ENCODE results near the gene ZNF580.

Gene ZNF580

DNA sequence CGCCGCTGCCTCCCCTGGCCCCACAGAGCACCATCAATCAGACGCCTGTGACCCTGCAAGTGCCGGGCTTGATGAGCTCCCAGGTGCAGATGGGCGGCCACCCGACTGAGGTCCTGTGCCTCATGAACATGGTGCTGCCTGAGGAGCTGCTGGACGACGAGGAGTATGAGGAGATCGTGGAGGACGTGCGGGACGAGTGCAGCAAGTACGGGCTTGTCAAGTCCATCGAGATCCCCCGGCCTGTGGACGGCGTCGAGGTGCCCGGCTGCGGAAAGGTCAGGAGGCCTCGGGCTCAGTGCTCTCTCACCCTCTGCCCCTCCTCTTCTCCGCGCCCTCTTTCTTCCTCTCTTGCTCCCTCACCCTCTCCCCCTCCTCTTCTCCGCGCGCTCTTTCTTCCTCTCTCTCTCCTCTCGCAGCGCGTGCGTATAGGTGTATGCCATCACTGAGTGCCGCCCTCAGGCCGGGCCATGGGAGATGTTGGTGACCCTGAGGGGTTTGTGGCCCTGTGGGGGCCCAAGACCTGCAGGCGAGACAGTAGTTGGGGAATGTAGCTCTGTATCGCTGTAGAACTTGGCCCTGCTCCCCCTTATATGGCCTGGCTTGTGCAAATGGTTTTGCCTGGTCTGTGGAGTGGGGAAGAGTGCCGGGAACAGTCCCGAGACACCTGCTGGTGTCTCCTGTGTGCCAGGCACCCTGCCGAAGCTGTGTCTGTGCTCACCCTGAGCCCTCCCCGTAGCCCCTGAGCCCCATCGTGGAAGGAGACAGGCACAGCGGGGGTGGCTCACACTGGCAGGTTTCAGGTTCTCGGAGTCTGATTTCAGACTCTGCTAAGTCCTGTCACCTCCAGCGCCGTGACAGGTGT is 28.8 kb downstream of the ZNF580 start:
- Histone ChIP-seq H3K4me1 (ENCODE audit: control insufficient read depth in 1 of 2, insufficient read depth in 2 of 2, low read length in 2 of 2) (peaks cover 0 to 5% of the 10 kb centered on the region in 2 donors), H3K4me3 (ENCODE audit: low read depth in 1 of 2, low read length in 2 of 2) (no peak overlapping the region), H3K27ac (ENCODE audit: low read length) (no peak overlapping the region), H3K36me3 (ENCODE audit: control insufficient read depth in 1 of 2, insufficient read depth in 2 of 2, low read length in 2 of 2) (peaks cover 42 to 60% of the 10 kb centered on the region in 2 donors), H3K9me3 (ENCODE audit: control insufficient read depth in 1 of 2, low read length in 2 of 2) (no peaks in the 10 kb centered on the region), H3K27me3 (ENCODE audit: low read depth, low read length) (no peaks in the 10 kb centered on the region)

DNA sequence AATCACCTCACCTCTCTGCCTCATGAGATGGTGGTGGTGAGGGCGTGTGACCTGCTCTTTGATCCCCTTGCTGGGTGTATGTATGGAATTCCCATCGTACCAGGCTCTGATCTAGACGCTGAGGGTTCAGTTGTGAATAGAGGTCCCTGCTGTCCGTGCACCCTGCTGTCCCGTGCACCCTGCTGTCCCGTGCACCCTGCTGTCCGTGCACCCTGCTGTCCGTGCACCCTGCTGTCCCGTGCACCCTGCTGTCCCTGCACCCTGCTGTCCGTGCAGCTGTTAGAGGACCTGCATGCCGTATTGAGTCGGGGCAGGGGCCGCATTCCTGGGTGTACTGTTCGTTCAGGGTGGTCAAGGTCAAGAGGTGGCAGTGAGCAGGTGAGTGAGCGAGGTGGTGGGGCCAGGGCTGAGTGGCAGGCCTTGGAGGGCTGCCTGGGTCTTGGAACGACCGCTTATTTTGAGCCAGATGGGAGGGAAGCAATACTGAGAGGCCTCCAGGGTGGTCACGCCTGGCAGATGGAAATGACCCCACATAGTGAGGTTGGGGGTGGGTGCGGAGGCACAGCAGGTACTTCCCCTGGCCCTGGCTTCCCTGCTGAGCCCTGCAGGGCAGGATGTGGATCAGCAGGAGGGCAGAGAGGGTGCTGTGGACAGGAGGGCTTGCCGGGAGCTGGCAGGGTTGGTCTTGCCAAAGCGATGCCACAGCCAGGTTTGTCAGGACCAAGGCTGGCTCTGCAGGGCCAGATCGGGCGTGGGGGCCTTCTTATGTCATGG is 29.7 kb downstream of the ZNF580 start:
- no peak overlapping the region for H3K27ac ChIP-seq (ENCODE audit: low read length)
- no peaks in the 10 kb centered on the region for H3K9me3 ChIP-seq (ENCODE audit: control insufficient read depth in 1 of 2, low read length in 2 of 2)
- no peak overlapping the region for H3K4me3 ChIP-seq (ENCODE audit: low read depth in 1 of 2, low read length in 2 of 2)
- H3K36me3 ChIP-seq (ENCODE audit: control insufficient read depth in 1 of 2, insufficient read depth in 2 of 2, low read length in 2 of 2) = peaks cover 42 to 55% of the 10 kb centered on the region in 2 donors
- H3K27me3 ChIP-seq (ENCODE audit: low read depth, low read length) = no peaks in the 10 kb centered on the region
- peaks cover 0 to 5% of the 10 kb centered on the region in 2 donors for H3K4me1 ChIP-seq (ENCODE audit: control insufficient read depth in 1 of 2, insufficient read depth in 2 of 2, low read length in 2 of 2)

GRCh38 chr19:55671054-55671378 is 30.2 kb downstream of the ZNF580 start:
- H3K4me3 ChIP-seq (ENCODE audit: low read depth in 1 of 2, low read length in 2 of 2) = no peak overlapping the region
- H3K36me3 ChIP-seq (ENCODE audit: control insufficient read depth in 1 of 2, insufficient read depth in 2 of 2, low read length in 2 of 2) = peaks cover 38 to 50% of the 10 kb centered on the region in 2 donors
- H3K4me1 ChIP-seq (ENCODE audit: control insufficient read depth in 1 of 2, insufficient read depth in 2 of 2, low read length in 2 of 2) = peaks cover 3 to 10% of the 10 kb centered on the region in 2 donors
- H3K27me3 ChIP-seq (ENCODE audit: low read depth, low read length) = no peaks in the 10 kb centered on the region
- no peaks in the 10 kb centered on the region for H3K9me3 ChIP-seq (ENCODE audit: control insufficient read depth in 1 of 2, low read length in 2 of 2)
- H3K27ac ChIP-seq (ENCODE audit: low read length) = no peak overlapping the region

- H3K9me3 ChIP-seq (ENCODE audit: control insufficient read depth in 1 of 2, low read length in 2 of 2) = no peaks in the 10 kb centered on the region
- no peaks in the 10 kb centered on the region for H3K27me3 ChIP-seq (ENCODE audit: low read depth, low read length)
- H3K36me3 ChIP-seq (ENCODE audit: control insufficient read depth in 1 of 2, insufficient read depth in 2 of 2, low read length in 2 of 2) = peaks cover 25 to 36% of the 10 kb centered on the region in 2 donors
- no peak overlapping the region for H3K27ac ChIP-seq (ENCODE audit: low read length)
- H3K4me1 ChIP-seq (ENCODE audit: control insufficient read depth in 1 of 2, insufficient read depth in 2 of 2, low read length in 2 of 2) = peaks cover 17 to 24% of the 10 kb centered on the region in 2 donors
- no peak overlapping the region for H3K4me3 ChIP-seq (ENCODE audit: low read depth in 1 of 2, low read length in 2 of 2)
These were observed 31.6 kb downstream of the ZNF580 start for GRCh38 chr19:55672418-55672817.

GRCh38 chr19:55673465-55673864 is 32.7 kb downstream of the ZNF580 start:
- H3K4me3 ChIP-seq (ENCODE audit: low read depth in 1 of 2, low read length in 2 of 2) = no peak overlapping the region
- no peaks in the 10 kb centered on the region for H3K9me3 ChIP-seq (ENCODE audit: control insufficient read depth in 1 of 2, low read length in 2 of 2)
- no peaks in the 10 kb centered on the region for H3K27me3 ChIP-seq (ENCODE audit: low read depth, low read length)
- peaks cover 22 to 33% of the 10 kb centered on the region in 2 donors for H3K4me1 ChIP-seq (ENCODE audit: control insufficient read depth in 1 of 2, insufficient read depth in 2 of 2, low read length in 2 of 2)
- H3K36me3 ChIP-seq (ENCODE audit: control insufficient read depth in 1 of 2, insufficient read depth in 2 of 2, low read length in 2 of 2) = peaks cover 28 to 34% of the 10 kb centered on the region in 2 donors
- H3K27ac ChIP-seq (ENCODE audit: low read length) = no peak overlapping the region

DNA sequence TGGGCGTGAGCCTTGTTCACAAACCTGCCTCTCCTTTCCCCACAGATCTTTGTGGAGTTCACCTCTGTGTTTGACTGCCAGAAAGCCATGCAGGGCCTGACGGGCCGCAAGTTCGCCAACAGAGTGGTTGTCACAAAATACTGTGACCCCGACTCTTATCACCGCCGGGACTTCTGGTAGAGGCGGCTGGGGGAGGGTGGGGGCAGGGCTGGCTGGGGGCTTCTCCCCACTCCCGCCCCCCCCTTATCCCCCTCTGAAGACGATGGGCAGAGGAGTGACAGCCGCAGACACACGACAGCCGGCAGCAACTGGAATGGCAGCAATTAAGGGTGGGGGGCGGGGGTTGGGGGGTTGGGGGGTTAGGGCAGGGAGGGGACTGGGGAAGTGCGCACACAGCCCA is 33.1 kb downstream of the ZNF580 start:
- Histone ChIP-seq H3K4me1 (ENCODE audit: control insufficient read depth in 1 of 2, insufficient read depth in 2 of 2, low read length in 2 of 2) (peaks cover 22 to 33% of the 10 kb centered on the region in 2 donors), H3K9me3 (ENCODE audit: control insufficient read depth in 1 of 2, low read length in 2 of 2) (no peaks in the 10 kb centered on the region), H3K27ac (ENCODE audit: low read length) (no peak overlapping the region), H3K27me3 (ENCODE audit: low read depth, low read length) (no peaks in the 10 kb centered on the region), H3K4me3 (ENCODE audit: low read depth in 1 of 2, low read length in 2 of 2) (no peak overlapping the region), H3K36me3 (ENCODE audit: control insufficient read depth in 1 of 2, insufficient read depth in 2 of 2, low read length in 2 of 2) (peaks cover 28 to 34% of the 10 kb centered on the region in 2 donors)

DNA sequence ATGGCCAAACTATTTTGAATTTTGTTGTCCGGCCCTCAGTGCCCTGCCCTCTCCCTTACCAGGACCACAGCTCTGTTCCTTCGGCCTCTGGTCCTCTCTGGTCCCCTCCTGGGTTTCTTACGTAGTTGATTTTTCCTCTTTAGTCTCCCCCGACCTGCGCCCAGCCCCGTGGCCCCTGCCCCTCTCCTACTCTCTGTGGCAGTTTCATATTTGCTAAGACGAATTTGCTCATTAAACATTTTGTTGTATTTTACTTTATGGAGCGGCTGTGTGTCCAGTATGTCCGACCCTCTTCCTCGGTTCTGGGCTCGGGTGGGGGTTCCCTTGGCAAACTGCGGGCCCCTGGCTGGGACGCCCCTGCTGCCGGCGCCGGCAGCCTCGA is 33.6 kb downstream of the ZNF580 start:
- Histone ChIP-seq H3K4me1 (ENCODE audit: control insufficient read depth in 1 of 2, insufficient read depth in 2 of 2, low read length in 2 of 2) (peaks cover 22 to 38% of the 10 kb centered on the region in 2 donors), H3K9me3 (ENCODE audit: control insufficient read depth in 1 of 2, low read length in 2 of 2) (no peaks in the 10 kb centered on the region), H3K36me3 (ENCODE audit: control insufficient read depth in 1 of 2, insufficient read depth in 2 of 2, low read length in 2 of 2) (peaks cover 29 to 34% of the 10 kb centered on the region in 2 donors), H3K27me3 (ENCODE audit: low read depth, low read length) (no peaks in the 10 kb centered on the region), H3K4me3 (ENCODE audit: low read depth in 1 of 2, low read length in 2 of 2) (peak overlapping the region; percentile 26 to 83), H3K27ac (ENCODE audit: low read length) (no peak overlapping the region)

DNA sequence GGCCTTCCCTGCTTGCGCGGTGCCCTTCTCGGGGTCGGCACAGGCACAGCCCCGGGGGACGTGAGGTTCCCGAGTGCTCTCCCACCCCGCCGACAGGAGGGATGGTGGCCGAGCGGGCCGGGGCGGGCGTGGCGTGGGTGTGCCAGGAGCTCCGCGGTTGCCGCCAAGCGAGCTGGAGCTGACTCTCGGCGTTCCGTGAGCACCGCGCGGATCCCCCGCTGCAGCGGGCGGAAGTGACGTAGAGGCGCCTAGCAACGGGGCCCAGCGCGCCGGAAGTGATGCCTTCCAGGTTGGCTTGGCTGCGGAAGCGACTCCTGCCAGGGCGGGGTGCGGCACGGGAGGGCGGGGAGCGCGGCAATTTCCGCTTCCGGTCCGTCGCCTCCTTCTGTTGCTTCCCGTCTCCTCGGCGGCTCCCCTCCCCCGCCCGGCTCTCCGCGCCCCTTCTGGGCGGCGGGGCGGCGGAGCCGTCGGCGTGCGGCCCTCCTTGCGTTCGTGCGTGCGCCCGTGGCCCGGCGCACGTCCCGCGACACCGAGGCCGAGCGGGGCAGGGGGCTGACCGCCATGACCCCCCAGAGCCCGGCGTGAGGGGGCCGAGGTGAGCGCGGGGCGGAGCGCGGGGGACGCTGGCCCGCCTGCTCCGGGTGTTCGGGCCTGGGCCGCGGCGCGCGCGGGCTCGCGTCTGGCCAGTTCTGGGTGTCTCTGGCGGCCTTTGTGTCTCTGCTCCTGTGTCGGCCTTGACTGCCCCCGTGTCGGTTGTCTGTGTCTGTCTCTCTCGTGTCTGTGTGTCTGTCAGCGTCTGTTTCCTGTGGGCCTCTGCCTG is 34.2 kb downstream of the ZNF580 start, which contains the start of gene EPN1:
TSS of gene EPN1 (plus strand) at position 386 of the 820 bp plus-strand sequence. CDS start 3,402 bp downstream, outside the sequence.
- Histone ChIP-seq H3K4me1 (ENCODE audit: control insufficient read depth in 1 of 2, insufficient read depth in 2 of 2, low read length in 2 of 2) (peaks cover 22 to 40% of the 10 kb centered on the region in 2 donors), H3K27ac (ENCODE audit: low read length) (peak within 1 kb of the TSS; percentile 93), H3K27me3 (ENCODE audit: low read depth, low read length) (no peaks in the 10 kb centered on the region), H3K9me3 (ENCODE audit: control insufficient read depth in 1 of 2, low read length in 2 of 2) (no peaks in the 10 kb centered on the region), H3K36me3 (ENCODE audit: control insufficient read depth in 1 of 2, insufficient read depth in 2 of 2, low read length in 2 of 2) (peaks cover 28 to 33% of the 10 kb centered on the region in 2 donors), H3K4me3 (ENCODE audit: low read depth in 1 of 2, low read length in 2 of 2) (peak within 1 kb of the TSS; percentile 83 to 98)

DNA sequence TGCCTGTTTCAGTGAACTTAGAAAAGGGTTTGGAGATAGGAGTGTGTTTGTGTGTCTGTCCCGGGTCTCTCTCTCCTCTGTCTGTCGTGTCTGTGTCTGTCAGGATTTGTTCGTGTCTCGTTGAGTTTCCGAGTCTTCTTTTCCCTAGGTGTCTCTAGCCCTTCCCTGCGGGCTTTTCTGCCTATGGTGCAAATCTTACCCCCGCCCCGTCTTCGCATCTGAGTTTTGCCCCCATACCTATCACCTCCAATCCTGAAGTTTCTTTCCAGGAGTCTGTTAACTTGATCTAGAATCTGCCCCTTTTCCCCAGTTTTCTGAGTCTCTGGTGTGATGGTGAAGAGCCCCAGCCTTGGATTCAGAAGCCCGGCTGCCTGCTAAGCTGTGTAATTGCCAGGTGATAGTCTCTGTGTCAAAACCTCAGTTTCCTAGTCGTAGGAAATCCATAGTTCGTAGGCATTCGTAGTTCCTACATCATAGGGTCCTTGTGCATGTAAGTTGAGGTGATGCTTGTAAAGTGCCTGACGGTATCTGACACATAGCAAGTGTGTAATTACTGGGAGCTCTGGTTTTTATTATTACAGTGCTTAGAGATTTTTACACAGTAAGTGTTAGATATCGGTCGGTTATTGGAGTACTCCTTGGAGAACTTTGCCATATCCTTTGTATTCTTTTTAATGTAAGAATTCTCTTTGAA is 35.0 kb downstream of the ZNF580 start:
- H3K9me3 ChIP-seq (ENCODE audit: control insufficient read depth in 1 of 2, low read length in 2 of 2) = no peaks in the 10 kb centered on the region
- peaks cover 22 to 40% of the 10 kb centered on the region in 2 donors for H3K4me1 ChIP-seq (ENCODE audit: control insufficient read depth in 1 of 2, insufficient read depth in 2 of 2, low read length in 2 of 2)
- H3K36me3 ChIP-seq (ENCODE audit: control insufficient read depth in 1 of 2, insufficient read depth in 2 of 2, low read length in 2 of 2) = peaks cover 21 to 33% of the 10 kb centered on the region in 2 donors
- peak overlapping the region; percentile 83 to 98 for H3K4me3 ChIP-seq (ENCODE audit: low read depth in 1 of 2, low read length in 2 of 2)
- no peaks in the 10 kb centered on the region for H3K27me3 ChIP-seq (ENCODE audit: low read depth, low read length)
- H3K27ac ChIP-seq (ENCODE audit: low read length) = peak overlapping the region; percentile 93

DNA sequence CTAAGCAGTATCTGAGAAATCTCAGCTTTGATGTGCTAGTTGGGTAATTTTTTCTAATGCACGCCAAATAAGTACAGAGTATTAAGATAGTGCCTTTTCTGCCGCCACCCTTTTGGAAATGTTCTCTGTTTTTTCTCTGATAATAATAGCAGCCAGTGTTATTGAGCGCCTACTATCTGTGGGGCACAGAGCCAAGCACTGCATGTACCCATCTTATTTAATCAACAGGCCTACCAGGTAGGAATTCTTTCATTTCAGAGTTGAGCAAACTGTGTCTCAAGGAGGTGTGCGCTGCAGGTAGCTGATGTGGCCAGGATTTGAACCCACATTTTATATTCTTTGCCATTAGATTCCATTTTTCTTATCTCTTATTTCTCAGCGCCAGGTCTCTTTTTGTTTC is 35.6 kb downstream of the ZNF580 start:
- peak overlapping the region; percentile 83 to 98 for H3K4me3 ChIP-seq (ENCODE audit: low read depth in 1 of 2, low read length in 2 of 2)

More for the DNA sequence above, 35.6 kb downstream of the ZNF580 start:
- Histone ChIP-seq H3K4me1 (ENCODE audit: control insufficient read depth in 1 of 2, insufficient read depth in 2 of 2, low read length in 2 of 2) (peaks cover 22 to 40% of the 10 kb centered on the region in 2 donors), H3K36me3 (ENCODE audit: control insufficient read depth in 1 of 2, insufficient read depth in 2 of 2, low read length in 2 of 2) (peaks cover 19 to 35% of the 10 kb centered on the region in 2 donors), H3K9me3 (ENCODE audit: control insufficient read depth in 1 of 2, low read length in 2 of 2) (no peaks in the 10 kb centered on the region), H3K27me3 (ENCODE audit: low read depth, low read length) (no peaks in the 10 kb centered on the region), H3K27ac (ENCODE audit: low read length) (peak overlapping the region; percentile 93)

All from muscle layer of duodenum (tissue), 2 donors.